H54 (cell line): Measurements from ENCODE around the gene IFI30.
A peak's percentile ranks its signal among the peaks of the same experiment; 100 is the strongest.
"Not testable (repeated sequence)": the region's sequence is repeated elsewhere in the genome, so short reads cannot be mapped to it uniquely, and the experiment has no call there.

Source experiments
- DNase-seq: peaks from one replicate; pipeline ENCODE4 v3.0.0; 2011; ENCODE audit warnings: low spot score, mixed read lengths; ENCODE audit not compliant: insufficient read length
- FAIRE-seq: peaks from 3 replicates; lab custom pipeline; 2011; peaks lifted over from hg19 to GRCh38; lab: Jason Lieb, UNC
- POLR2A ChIP-seq: IDR thresholded peaks from 2 replicates; pipeline ENCODE4 v1.6.1; 2011; ENCODE audit warnings: low read depth, mild to moderate bottlenecking, low read length

Gene IFI30

DNA sequence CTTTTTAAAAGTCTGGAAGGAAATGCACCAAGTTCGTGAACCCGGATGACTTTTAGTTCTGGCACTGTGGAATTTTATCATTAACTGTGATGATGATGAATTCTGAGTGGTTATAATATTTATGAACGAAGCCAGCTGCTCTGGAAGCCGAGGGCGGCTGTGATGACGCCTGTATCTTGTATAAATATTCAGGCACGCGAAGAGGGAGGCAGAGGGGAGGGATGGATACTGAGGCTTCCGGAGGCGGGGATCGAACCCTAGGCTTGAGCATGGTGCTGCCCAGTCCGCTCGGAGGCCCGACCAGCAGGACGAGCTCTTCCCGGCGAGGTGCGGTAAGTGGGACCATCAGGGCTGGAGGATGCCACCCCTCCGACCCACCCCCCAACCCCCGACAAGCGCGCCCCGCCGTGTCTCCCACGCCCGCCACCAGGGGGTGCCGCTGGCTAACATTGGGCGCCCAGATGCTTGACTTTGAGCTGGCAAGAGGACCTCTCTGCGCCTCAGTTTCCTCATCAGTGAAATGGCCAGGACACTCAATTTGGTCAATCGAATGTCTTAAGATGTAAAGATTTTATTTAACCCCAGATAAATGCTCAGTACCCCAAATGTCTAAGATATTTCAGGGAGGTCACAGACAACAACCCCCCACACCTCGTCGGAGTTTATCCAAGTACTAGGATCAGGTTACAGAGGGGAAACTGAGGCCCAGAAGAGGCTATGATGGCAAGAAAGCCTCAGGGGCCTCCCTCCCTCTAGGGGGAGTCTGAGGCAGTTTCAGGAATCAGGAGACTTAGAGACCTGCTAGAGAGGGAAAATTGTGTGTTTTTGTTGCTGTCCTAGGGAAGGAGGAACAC lies 34.7 kb downstream of the IFI30 start:
- FAIRE-seq (no peak), DNase-seq (no peak)
- TF ChIP-seq POLR2A = no peak

DNA sequence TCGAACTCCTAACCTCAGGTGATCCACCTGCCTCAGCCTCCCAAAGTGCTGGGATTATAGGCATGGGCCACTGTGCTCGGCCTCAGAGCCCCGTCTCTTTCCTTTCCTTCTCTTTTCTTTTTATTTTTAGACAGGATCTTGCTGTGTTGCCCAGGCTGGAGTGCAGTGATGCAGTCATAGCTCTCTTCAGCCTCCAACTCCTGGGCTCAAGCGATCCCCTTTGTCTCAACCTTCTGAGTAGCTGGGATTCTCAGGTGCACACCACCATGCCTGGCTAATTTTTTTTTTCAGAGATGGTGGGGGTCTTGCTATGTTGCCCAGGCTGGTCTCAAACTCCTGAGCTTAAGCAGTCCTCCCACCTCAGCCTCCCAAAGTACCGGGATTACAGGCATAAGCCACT lies 36.3 kb downstream of the IFI30 start:
- FAIRE-seq = not testable (repeated sequence)

DNA sequence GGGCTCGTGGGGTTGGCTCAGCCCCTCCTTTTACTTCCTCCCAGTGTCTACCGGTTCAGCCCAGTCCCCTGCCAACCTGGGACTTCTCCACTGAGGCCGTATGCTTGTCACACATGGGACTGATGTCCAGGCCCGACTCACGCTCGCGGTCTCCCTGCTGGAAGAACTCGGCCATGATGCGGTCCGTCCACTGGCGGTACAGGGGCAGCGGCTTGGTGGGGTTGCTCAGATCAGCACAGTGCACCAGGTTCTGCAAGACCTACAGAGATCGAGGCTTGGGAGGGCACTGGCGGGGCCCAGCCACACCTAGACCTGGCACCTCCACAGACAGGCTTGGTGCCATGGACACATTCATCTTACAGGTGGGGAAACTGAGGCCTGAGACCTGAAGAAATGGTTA lies 38.1 kb downstream of the IFI30 start:
- no peak for TF ChIP-seq POLR2A
- FAIRE-seq (no peak), DNase-seq (no peak)

More for the DNA sequence above, 36.3 kb downstream of the IFI30 start:
- DNase-seq = not testable (repeated sequence)

DNA sequence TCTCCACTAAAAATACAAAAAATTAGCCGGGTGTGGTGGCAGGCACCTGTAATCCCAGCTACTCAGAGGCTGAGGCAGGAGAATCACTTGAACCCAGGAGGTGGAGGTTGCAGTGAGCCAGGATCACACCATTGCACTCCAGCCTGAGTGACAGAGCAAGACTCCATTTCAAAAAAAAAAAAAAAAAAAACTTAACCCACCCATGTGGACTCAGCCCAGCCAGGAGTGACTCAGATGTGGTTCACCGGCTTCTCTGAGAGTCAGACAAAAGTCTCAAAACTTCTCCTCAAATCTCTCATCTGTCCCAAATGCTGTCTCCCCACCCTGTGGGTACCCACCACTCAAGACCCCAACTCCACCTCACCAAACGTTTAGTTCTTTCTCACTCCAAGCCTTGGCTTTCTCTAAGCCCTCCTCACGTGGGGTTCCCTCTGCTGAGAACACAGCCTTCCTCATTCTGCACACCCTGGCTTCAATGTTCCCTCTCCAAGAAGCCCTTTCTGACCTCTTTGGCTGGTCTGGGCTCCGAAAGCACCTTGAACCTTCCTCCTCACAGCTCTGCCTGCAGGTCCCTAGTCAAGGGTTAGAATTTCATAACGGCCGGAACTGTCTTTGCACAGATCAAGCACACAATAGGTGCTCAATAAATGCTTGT lies 41.3 kb downstream of the IFI30 start:
- FAIRE-seq (no peak), DNase-seq (no peak)
- no peak for TF ChIP-seq POLR2A

DNA sequence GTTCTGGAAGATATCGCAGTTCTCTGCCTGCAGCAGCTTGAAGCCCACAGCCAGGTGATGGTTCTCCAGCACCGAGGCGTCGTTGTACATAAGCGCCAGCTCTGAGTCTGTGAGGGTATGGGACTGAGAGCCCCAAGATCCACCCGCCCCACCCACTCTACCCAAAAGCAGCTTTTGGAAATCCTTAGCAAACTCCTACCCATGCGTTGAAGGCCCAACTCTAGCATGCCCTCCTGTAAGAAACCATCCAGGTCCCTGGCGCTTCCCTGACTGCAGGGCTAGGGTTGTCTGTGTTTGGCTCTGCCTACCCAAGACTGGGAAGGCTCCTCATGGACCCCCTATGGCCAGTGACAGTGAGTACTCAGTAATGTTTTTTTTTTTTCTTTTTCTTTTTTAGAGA lies 43.2 kb downstream of the IFI30 start:
- FAIRE-seq = no peak
- no peak for TF ChIP-seq POLR2A
- no peak for DNase-seq

DNA sequence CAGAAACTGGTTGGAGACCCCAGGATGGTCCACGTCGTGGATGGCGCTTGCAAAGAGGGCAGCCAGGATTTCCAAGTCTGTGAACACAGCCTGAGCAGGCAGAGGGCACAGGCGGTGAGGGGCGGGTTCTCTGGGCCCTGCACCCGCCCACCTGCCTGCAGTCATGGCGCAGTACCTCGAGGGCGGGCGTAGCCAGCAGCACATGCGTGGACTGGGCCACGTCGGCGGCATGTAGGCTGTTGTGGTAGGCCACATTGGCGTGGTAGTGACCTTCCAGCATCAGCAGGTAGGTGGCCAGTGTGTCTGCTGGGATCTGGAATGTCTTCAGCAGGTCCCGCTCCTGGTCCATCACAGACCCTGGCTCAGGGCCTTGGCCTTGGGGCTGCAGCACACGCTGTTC lies 44.5 kb downstream of the IFI30 start:
- FAIRE-seq (no peak), DNase-seq (no peak)
- no peak for TF ChIP-seq POLR2A

DNA sequence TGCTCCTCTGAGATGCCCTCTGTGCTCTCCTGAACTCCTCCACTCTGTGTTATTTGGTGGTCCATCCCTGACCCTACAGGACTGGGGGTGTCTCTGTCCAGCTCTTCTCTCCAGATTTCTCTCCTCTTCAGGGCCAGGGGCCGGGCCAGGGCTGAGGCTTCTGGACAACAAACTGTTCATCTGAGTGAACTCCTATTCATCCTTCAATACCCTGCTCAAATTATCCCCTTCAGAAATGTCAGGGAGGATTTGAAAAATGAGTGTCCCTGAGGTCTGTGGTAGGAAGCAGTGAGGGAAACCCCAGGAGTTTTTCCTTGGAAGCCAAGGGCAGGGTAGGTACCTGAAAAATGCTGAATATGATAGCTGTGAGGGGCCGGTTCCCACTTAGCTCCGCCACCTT lies 45.0 kb downstream of the IFI30 start:
- no peak for FAIRE-seq
- DNase-seq = no peak
- no peak for TF ChIP-seq POLR2A

DNA sequence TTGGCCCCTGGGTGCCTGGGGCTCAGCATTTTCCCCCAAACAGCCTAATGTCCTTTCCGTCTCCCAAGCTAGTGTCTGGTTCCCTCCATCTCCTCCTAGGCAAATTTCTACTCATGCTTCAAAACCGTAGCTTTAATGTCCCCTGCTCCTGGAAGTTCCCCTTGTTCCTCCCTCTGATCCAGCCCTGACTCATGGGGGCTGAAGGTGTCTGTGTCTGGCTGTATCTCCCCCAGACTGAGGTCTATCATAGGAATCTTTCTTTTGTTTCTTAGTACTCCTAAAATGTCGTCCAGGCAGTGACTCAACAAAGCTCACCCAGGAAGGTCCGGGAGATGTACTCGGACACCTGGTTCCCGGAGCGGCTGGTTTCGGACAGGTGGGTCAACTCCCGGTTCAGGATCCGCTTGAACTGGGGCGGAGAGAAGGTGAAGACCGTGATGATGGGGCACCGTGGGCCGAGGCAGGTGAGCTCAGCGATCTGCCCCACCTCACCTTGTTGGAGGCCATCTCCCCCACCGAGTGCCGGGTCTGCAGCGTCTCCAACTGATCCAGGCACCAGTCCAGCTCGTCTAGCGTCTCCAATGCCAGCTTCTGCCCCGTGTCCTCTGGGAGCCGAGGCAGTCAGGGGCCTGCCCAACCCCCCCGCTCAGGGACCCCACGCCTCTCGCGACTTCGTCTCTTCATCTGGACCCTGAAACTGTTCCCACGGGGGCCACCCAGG lies 46.5 kb downstream of the IFI30 start:
- TF ChIP-seq POLR2A = no peak
- FAIRE-seq (no peak), DNase-seq (no peak)

DNA sequence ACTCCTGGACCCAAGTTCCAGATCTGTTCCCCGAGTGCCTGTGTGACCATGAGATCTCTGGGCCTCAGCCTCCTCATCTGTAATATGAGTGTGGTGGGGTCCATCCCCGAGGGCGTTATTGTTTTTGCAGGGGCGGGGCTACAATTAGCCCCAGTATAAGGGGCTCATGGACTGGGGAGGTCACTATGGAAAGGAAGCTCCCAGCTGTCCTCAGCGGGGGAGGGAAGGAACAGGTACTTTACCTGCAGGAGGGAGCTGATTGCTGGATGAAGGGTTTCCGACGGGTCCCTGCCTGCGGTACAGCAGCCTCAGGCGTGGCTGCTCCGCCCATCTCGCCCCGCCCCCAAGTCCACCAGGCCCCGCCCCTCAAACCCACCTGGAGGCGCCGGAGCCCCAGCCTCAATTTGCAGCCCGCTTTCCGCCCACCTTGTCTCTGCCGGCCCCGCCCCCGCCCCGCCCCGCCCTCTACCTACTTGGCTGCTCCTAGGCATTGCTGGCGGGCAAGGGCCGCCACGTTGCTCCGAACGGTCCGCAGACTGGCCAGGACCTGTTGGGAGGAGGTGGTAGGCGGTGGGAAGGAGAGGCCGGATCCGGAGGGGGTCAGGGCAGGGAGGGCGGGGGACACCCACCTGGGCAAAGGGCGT lies 47.1 kb downstream of the IFI30 start:
- DNase-seq (no peak), FAIRE-seq (no peak)

DNA sequence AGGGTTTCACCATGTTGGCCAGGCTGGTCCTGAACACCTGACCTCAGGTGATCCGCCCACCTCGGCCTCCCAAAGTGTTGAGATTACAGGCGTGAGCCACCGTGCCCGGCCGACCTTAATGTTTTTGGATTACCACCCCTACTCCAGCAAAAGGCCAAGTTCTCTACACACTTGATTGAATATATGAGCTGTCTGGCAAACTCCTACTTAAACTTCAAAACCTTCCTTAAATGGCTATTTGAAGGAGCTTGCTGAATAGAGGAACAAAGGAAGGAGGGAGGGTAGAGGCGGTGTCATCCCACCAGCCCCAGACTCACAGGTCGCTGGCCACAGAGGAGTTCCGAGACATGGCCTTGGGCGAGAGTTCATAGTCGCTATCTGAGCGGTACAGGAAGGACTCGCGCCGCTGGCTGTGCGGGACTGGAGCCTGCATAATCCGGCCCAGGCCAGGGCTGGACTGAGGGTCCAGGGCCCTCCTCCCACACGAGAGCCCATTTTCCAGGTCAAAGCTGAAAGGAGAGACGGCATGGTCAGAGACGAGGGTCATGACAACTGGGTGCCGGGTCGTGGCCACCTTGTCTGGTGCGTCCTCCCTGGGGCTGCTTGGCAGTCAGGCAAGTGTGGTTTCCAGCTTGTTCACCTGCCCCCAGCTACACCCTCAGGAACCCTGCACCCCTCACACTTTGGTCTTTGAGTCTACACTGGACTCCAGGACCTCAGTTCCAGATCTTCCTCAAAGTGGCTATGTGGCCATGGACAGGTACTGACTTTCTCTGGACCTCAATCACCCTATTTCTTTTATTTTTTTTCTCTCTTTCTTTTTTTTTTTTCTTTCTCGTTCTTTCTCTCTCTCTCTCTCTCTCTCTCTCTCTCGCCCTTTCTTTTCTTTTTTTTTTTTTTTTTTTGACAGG lies 48.5 kb downstream of the IFI30 start:
- FAIRE-seq (no peak), DNase-seq (no peak)

More for the DNA sequence above, 47.1 kb downstream of the IFI30 start:
- TF ChIP-seq POLR2A = no peak

DNA sequence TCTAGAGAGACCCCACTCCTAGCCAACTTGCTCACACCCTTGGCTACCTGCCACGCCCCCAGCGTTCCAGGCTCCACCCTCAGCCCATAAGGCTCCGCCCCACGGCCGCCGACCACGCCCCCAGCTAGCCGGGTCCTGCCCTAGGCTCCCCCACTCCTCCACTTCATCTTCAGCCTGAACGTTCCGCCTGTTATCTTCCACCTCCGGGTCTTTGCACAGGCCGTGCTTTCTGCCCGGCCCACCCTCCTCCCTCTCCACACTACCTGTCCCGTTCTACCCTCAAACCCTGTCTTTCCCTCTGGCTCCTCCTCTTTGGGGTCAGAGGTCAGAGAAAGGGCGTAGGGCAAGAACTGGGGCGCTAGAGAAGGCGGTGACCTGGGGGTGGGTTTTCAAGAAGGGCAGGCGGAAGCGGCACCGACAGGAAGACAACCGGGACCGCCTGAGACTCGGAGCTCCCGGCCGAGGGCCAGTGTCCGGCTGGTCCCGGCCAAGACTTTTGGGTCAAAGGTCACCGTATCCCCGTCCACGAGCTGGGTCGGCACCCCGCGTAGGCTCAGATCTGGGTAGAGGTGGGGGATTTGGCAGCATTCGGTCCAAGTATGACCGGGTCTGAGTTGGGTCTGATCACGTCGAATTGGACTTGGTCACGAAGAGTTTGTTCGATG lies 50.4 kb downstream of the IFI30 start:
- FAIRE-seq = no peak
- DNase-seq = peak; percentile 79

More for the DNA sequence above, 48.5 kb downstream of the IFI30 start:
- no peak for TF ChIP-seq POLR2A

More for the DNA sequence above, 50.4 kb downstream of the IFI30 start:
- no peak for TF ChIP-seq POLR2A
